K562 (cell line): ENCODE data around the gene PHF21A.

ENCODE experiments used
- CREB1 ChIP-seq, 2 experiments: sonication (generic) in 1 of 2; formaldehyde crosslinking in 1 of 2; IDR thresholded peaks; 2 replicates each; pipeline versions ENCODE4 v1.6.1 to v1.8.0; 2012 to 2022; ENCODE audit warnings: inconsistent platforms in 1 of 2, mild to moderate bottlenecking in 1 of 2, missing genetic modification reagents in 1 of 2, moderate library complexity in 1 of 2
- EZH2 ChIP-seq: IDR thresholded peaks from 2 replicates; pipeline ENCODE4 v1.6.1; 2012; ENCODE audit warnings: low read depth, mild to moderate bottlenecking, inconsistent platforms, low read length, borderline replicate concordance
- ZNF324 ChIP-seq: fragments of 250-450 bp; sonication (Bioruptor Pico); IDR thresholded peaks from 2 replicates; pipeline ENCODE4 v1.4.0; 2020; ENCODE audit warnings: mild to moderate bottlenecking

- TF ChIP-seq ZNF324: no peak
- TF ChIP-seq EZH2: no peak
- no peak for TF ChIP-seq CREB1 (IDR thresholded peaks at IDR 0.05)
- TF ChIP-seq CREB1 (CRISPR knock-in tag; IDR thresholded peaks at IDR 0.05): no peak
Measured at GRCh38 chr11:45913942-45914635, 207.2 kb downstream of the PHF21A start.
